COLO668 (cell line): Measurements from ENCODE around the gene FHL2.

Experiments
- DNase-seq: peaks from one replicate; lab custom pipeline; 2025; ENCODE audit not compliant: unreplicated experiment; lab: John Stamatoyannopoulos, UW

Gene FHL2

DNA sequence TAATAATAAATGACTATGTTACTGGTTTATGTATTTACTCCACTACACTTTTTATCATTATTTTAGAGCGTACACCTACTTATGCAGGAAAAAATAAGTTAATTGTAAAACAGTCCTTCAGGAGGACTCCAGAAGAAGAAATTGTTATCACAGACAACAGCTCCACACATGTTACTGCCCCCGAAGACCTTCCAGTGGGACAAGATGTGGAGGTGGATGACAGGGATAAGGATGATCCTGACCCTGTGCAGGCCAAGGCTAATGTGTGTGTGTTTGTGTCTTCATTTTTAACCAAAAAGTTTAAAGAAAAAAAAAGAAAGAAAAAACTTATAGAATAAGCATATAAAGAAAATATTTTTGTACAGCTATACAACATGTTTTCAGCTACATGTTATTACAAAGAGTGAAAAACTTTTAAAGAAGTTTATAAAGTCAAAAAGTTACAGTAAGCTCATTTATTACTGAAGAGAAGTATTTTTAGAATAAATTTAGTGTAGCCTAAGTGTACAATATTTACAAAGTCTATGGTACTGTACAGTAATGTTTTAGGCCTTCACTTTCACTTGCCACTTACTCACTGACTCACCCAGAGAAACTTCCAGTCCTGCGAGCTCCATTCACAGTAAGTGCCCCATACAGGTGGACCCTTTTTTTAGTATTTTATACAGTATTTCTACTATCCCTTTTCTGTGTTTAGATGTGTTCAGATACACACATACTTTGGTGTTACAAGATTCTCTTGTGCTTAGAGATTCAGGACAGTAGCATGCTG, 76.8 kb downstream of the FHL2 start:
- no peak for DNase-seq

DNA sequence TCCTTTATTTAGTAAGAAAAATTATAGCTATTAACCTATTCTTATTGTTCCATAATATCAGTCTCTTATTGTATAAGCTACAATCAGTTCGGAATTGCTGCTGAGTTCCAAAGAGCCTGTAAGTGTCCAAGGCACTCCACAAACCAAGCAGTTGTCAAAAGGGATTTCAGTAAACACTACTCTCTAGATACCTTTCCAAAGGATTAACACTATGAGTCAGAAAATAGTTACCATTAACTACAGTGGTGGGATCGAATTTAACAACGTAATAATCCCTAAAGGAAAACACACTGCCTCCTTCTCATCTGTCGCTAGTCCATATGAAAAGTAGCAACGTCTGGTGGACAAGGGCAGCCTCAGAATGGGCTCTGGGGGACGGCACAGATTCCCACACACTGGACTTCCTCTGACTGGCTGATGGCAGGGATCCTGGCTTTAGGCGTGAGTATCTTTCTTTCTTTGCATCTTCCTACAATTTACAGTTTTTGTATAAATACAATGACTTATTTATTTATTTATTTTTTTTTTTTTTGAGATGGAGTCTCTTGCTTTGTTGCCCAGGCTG, 78.1 kb downstream of the FHL2 start:
- DNase-seq = no peak

DNA sequence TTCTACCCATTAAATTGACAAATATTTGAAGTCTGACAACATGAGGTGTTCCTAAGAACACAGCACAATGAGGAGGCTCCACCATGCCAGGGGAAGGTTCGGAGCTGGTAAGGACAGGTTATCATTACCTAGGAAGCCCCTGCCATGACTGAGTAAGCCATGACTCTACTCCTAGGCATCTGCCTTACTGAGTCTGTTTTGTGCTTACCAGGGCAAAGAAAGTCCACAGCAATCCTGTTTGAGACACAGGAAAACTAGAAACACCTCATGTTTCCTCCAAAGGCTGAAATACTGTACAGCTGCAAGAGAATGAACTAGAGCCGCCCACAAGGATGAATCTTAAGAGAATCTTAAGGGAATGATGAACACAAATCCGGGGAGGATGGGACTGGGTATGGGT, 80.9 kb downstream of the FHL2 start:
- DNase-seq = no peak

DNA sequence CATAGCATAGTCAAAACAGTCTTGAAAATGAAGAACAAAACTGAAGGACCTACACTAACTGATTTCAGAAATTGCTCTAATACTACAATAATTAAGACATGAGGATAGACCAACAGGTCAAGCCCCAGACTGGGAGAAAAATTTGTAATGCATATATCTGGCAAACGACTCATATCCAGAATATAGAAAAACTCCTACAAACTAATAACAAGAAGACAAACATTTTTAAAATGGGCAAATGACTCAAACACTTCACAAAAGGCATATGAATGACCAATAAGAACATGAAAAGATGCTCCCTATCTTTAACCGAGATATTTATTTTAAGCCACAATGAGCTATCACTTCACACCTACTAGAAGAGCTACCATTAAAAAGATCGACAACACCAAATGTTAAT, 83.5 kb downstream of the FHL2 start:
- no peak for DNase-seq

DNA sequence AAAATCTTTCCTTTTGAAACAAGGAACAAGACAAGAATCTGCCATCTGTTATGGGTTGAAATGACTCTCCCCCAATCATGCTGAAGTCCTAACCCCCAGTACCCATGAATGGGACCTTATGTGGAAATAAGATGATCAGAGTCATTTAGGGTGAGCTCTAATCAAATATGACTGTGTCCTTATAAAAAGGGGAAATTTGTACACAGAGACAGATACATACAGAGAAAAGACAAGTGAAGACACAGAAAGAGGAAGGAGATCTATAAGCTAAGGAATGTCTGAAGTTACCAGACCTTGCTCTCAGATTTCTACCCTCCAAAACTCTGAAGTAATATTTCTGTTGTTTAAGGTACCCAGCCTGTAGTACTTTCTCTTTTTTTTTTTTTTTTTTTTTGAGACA, 85.0 kb downstream of the FHL2 start:
- no peak for DNase-seq
